HCT116 (cell line): ENCODE data around the gene CTLA4. TPM values are rescaled to one million over a fixed set of nuclear protein-coding genes. Genes with fewer than 3 reads are reported as not detected.
"Not testable (repeated sequence)": the region's sequence is repeated elsewhere in the genome, so short reads cannot be mapped to it uniquely, and the experiment has no call there.

Source experiments
- ATAC-seq: fragments of 200-7000 bp; cut with Tn5 transposase; 2 replicates; pipeline ENCODE4 v1.9.1; 2020; ENCODE audit warnings: mild to moderate bottlenecking, moderate library complexity
- BruUV-seq: library from RNA; stranded (reverse); fragments of 400-500 nt; replicated peaks from 2 replicates; lab custom pipeline; 2021; lab: Mats Ljungman, UMichigan
- CTCF ChIA-PET: fragments of 300-600 bp; sonication (Branson Sonifier 250); formaldehyde crosslinking; loops from one replicate; lab custom pipeline; 2021; ENCODE audit warnings: antibody characterized with exemption; lab: Charles Lee
- POLR2A ChIA-PET: fragments of 300-600, 350-600 bp; sonication (Branson Sonifier 250); formaldehyde crosslinking; loops from one replicate; lab custom pipeline; 2021; ENCODE audit warnings: antibody characterized with exemption; lab: Charles Lee
- RAD21 ChIA-PET, 2 experiments: fragments of 300-600 bp; sonication (Branson Sonifier 250); formaldehyde crosslinking; loops; one replicate each; lab custom pipeline; 2023; ENCODE audit warnings: low total read pairs in 2 of 2; ENCODE audit not compliant: uncharacterized antibody in 2 of 2, unreplicated experiment in 2 of 2, low non-redundant PET in 1 of 2; lab: Charles Lee
- DNase-seq: peaks from one replicate; pipeline ENCODE4 v3.0.0-alpha.2; 2010; ENCODE audit warnings: low read depth, low spot score
- H2AFZ ChIP-seq: fragments of 200-600 bp; shearing (Covaris generic), sonication (generic); 2 replicates; pipeline ENCODE4 v1.6.1; 2017; ENCODE audit warnings: low read depth, mixed run types, mixed read lengths, antibody characterized with exemption, low read length; ENCODE audit not compliant: poor library complexity, severe bottlenecking
- H3K27ac ChIP-seq: 2 replicates; pipeline ENCODE4 v1.5.1; 2012; ENCODE audit warnings: low read depth, low read length
- H3K27me3 ChIP-seq: fragments of 200-600 bp; sonication (generic); 2 replicates; pipeline ENCODE4 v1.6.1; 2016; ENCODE audit warnings: mixed run types, low read length, mixed read lengths; ENCODE audit not compliant: insufficient read depth
- H3K36me3 ChIP-seq, 2 experiments: fragments of 200-500 bp in 1 of 2; fragments of 200-600 bp in 1 of 2; sonication (Bioruptor generic) in 1 of 2; sonication (generic) in 1 of 2; 2 replicates each; pipeline versions ENCODE4 v1.5.1 to v1.6.1; 2014 to 2016; ENCODE audit warnings: low read length in 2 of 2, inconsistent platforms in 1 of 2, mixed read lengths in 1 of 2, mixed run types in 1 of 2; ENCODE audit not compliant: insufficient read depth in 2 of 2, control insufficient read depth in 1 of 2
- H3K4me1 ChIP-seq, 2 experiments: fragments of 200-600 bp in 1 of 2; sonication (generic) in 1 of 2; 2 replicates each; pipeline versions ENCODE4 v1.5.1 to v1.6.1; 2012 to 2017; ENCODE audit warnings: low read length in 2 of 2, inconsistent platforms in 1 of 2, mild to moderate bottlenecking in 1 of 2, mixed read lengths in 1 of 2, mixed run types in 1 of 2, moderate library complexity in 1 of 2; ENCODE audit not compliant: insufficient read depth in 2 of 2, control insufficient read depth in 1 of 2
- H3K4me2 ChIP-seq: fragments of 200-600 bp; sonication (generic); 2 replicates; pipeline ENCODE4 v1.6.1; 2017; ENCODE audit warnings: mixed run types, low read length, mixed read lengths
- H3K4me3 ChIP-seq, 2 experiments: fragments of 200-600 bp in 1 of 2; sonication (generic) in 1 of 2; replicated peaks in 1 of 2; 2 replicates each; pipeline ENCODE4 v1.5.1; 2011 to 2016; ENCODE audit warnings: low read length in 2 of 2, control low read depth in 1 of 2, low read depth in 1 of 2, mild to moderate bottlenecking in 1 of 2, mixed read lengths in 1 of 2, mixed run types in 1 of 2
- H3K79me2 ChIP-seq: fragments of 200-600 bp; sonication (generic); 2 replicates; pipeline ENCODE4 v1.6.1; 2017; ENCODE audit warnings: mild to moderate bottlenecking, mixed run types, low read length, moderate library complexity, mixed read lengths; ENCODE audit not compliant: insufficient read depth
- H3K9ac ChIP-seq: fragments of 200-600 bp; sonication (generic); 2 replicates; pipeline ENCODE4 v1.6.1; 2016; ENCODE audit warnings: low read length, mixed read lengths
- H3K9me2 ChIP-seq: fragments of 200-600 bp; sonication (generic), shearing (Covaris generic); 2 replicates; pipeline ENCODE4 v1.6.1; 2017; ENCODE audit warnings: mixed run types, mild to moderate bottlenecking, moderate library complexity; ENCODE audit not compliant: insufficient read depth
- H3K9me3 ChIP-seq, 2 experiments: fragments of 200-500 bp in 1 of 2; fragments of 200-600 bp in 1 of 2; sonication (Bioruptor generic) in 1 of 2; sonication (generic) in 1 of 2; 2 replicates each; pipeline ENCODE4 v1.6.1; 2014 to 2017; ENCODE audit warnings: low read length in 2 of 2, mixed read lengths in 2 of 2, inconsistent platforms in 1 of 2, low read depth in 1 of 2, mild to moderate bottlenecking in 1 of 2, mixed run types in 1 of 2, moderate library complexity in 1 of 2; ENCODE audit not compliant: control insufficient read depth in 1 of 2, insufficient read depth in 1 of 2
- H4K20me1 ChIP-seq: fragments of 200-600 bp; sonication (generic), shearing (Covaris generic); 2 replicates; pipeline ENCODE4 v1.6.1; 2017; ENCODE audit warnings: mixed run types, mild to moderate bottlenecking, moderate library complexity; ENCODE audit not compliant: insufficient read depth
- ATF3 ChIP-seq: IDR thresholded peaks from 2 replicates; pipeline ENCODE4 v1.6.1; 2012
- EGR1 ChIP-seq: IDR thresholded peaks from 2 replicates; pipeline ENCODE4 v1.6.1; 2012; ENCODE audit warnings: low read depth
- EZH2 ChIP-seq: fragments of 200-600 bp; sonication (generic); IDR thresholded peaks from 2 replicates; pipeline ENCODE4 v1.6.1; 2017; ENCODE audit warnings: antibody characterized with exemption, mixed run types
- EZH2phosphoT487 ChIP-seq: fragments of 200-600 bp; IDR thresholded peaks from 2 replicates; pipeline ENCODE4 v1.6.1; 2018; ENCODE audit warnings: antibody characterized with exemption, borderline replicate concordance
- FOSL1 ChIP-seq: IDR thresholded peaks from 2 replicates; pipeline ENCODE4 v1.6.1; 2012; ENCODE audit warnings: low read depth
- JUND ChIP-seq: IDR thresholded peaks from 2 replicates; pipeline ENCODE4 v1.6.1; 2012
- RAD21 ChIP-seq: IDR thresholded peaks from 2 replicates; pipeline ENCODE4 v1.6.1; 2012; ENCODE audit warnings: low read depth, mild to moderate bottlenecking
- REST ChIP-seq: IDR thresholded peaks from 2 replicates; pipeline ENCODE4 v1.6.1; 2012; ENCODE audit warnings: low read depth
- SP1 ChIP-seq: IDR thresholded peaks from 2 replicates; pipeline ENCODE4 v1.6.1; 2012; ENCODE audit warnings: low read depth
- YY1 ChIP-seq: IDR thresholded peaks from 2 replicates; pipeline ENCODE4 v1.6.1; 2011; ENCODE audit warnings: low read length, low read depth, moderate library complexity, mild to moderate bottlenecking; ENCODE audit not compliant: insufficient replicate concordance; ENCODE audit errors: extremely low read depth
- ZFX ChIP-seq: fragments of 450-650 bp; IDR thresholded peaks from 2 replicates; pipeline ENCODE4 v1.6.1; 2017
- ZNF274 ChIP-seq: fragments of 200-500 bp; sonication (Bioruptor generic); IDR thresholded peaks from 2 replicates; pipeline ENCODE4 v1.6.1; 2014; ENCODE audit warnings: mild to moderate bottlenecking, low read depth, low read length, inconsistent platforms
- intact Hi-C: fragments of 100-400 bp; cut with micrococcal nuclease; formaldehyde crosslinking; loops from 2 replicates; pipeline ENCODE4 v1.10.0; 2022
- total RNA-seq: library from RNA; stranded (reverse); gene quantifications from one replicate; pipeline ENCODE4 v1.2.1, GENCODE V29; 2021; ENCODE audit not compliant: unreplicated experiment
- TF ChIP-seq, protein P1 (sequence below): IDR thresholded peaks from 2 replicates; pipeline ENCODE4 v1.6.1; 2012

CTLA4 gene
- total RNA-seq, 1 experiment from 2014 or later, result 0.37 TPM

DNA sequence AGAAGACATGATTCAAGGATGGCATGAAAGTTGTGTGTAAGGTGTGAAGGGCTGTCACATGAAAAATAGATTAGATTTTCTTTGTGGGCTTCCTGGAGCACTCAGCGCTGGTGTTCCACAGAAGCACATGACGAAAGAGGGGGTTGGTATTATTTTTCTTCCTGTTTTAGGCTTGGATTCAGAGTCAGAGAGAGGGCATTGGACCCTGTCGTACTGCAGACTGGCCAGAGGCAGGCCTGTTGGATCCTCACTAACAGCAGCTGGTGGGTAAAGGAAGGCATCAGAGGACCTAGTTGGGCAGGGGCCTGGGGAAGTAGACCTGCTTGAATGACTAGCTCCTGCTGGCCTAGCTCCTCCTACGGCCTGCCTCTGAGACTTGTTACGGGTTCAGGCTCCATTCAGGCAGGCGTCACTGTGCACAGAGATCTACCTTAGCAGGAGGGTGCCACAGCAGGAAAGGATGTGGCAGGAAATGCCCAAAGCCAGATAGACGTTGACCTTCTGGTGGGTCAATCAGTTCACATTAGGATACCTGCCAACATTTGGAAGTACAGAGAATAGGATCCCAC is 13.1 kb downstream of the CTLA4 start:
- Histone ChIP-seq H3K79me2 (no peaks in the 10 kb centered on the region), H3K9me3 (no peaks in the 10 kb centered on the region), H3K9ac (no peak overlapping the region), H3K36me3 (no peaks in the 10 kb centered on the region), H3K27ac (no peak overlapping the region), H3K4me3 (no peak overlapping the region), H2AFZ (no peak overlapping the region), H3K4me1 (no peaks in the 10 kb centered on the region), H4K20me1 (no peaks in the 10 kb centered on the region), H3K9me2 (no peaks in the 10 kb centered on the region; the same call in 1 of the 2 replicates), H3K27me3 (peaks cover 7% of the 10 kb centered on the region; the same call in 1 of the 2 replicates), H3K4me2 (no peak overlapping the region)
- ChIA-PET POLR2A (no interaction called here), RAD21 (no interaction called here), CTCF (no interaction called here)
- intact Hi-C loops, result no loop called here
- no TSS peak for BruUV-seq
- DNase-seq, result no peak
- no peak for TF ChIP-seq YY1
- no peak for TF ChIP-seq ATF3
- no peak for TF ChIP-seq RAD21
- TF ChIP-seq REST, result no peak
- TF ChIP-seq ZNF274, result no peak
- TF ChIP-seq JUND, result no peak
- no peak for TF ChIP-seq EGR1
- no peak for TF ChIP-seq ZFX
- TF ChIP-seq SP1, result no peak
- no peak for TF ChIP-seq FOSL1
- no peak for TF ChIP-seq EZH2phosphoT487
- TF ChIP-seq EZH2, result no peak
- TF ChIP-seq, protein P1, sequence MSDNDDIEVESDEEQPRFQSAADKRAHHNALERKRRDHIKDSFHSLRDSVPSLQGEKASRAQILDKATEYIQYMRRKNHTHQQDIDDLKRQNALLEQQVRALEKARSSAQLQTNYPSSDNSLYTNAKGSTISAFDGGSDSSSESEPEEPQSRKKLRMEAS, result no peak
- no peak for ATAC-seq

DNA sequence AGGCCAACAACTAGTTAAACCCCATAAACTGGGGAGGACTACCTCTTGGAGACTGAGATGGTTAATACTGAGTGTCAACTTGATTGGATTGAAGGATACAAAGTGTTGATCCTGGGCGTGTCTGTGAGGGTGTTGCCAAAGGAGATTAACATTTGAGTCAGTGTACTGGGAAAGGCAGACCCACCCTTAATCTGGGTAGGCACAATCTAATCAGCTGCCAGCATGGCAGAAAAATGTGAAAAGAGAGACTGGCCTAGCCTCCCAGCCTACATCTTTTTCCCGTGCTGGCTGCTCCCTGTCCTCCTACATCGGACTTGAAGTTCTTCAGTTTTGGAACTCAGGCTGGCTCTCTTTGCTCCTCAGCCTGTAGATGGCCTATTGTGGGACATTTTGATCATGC is 13.6 kb downstream of the CTLA4 start:
- H3K79me2 ChIP-seq, H3K27me3 ChIP-seq, CTCF ChIA-PET, DNase-seq, ATAC-seq, intact Hi-C loops, H4K20me1 ChIP-seq, H3K4me1 ChIP-seq, H3K4me3 ChIP-seq, H3K36me3 ChIP-seq, H3K27ac ChIP-seq, H2AFZ ChIP-seq, BruUV-seq, H3K9ac ChIP-seq, POLR2A ChIA-PET, H3K4me2 ChIP-seq, H3K9me2 ChIP-seq, RAD21 ChIA-PET, H3K9me3 ChIP-seq: not testable (repeated sequence)
